H1 (cell line): ENCODE data around the gene HPN. TPM values are rescaled to one million over a fixed set of nuclear protein-coding genes. Genes with fewer than 3 reads are reported as not detected.

Source experiments
- TCF12 ChIP-seq: IDR thresholded peaks from 2 replicates; pipeline ENCODE4 v1.6.1; 2011; ENCODE audit warnings: low read depth, mild to moderate bottlenecking, low read length
- polyA plus RNA-seq, 7 experiments: library from polyadenylated mRNA; depleted of rRNA in 3 of 7; stranded (reverse) in 5 of 7; unstranded in 2 of 7; fragments of >200 nt in 5 of 7; fragments of 200-250 nt in 2 of 7; gene quantifications; 1 replicate in 5 of 7; 2 replicates in 1 of 7; 4 replicates in 1 of 7; pipeline versions ENCODE4 v1.2.1 to v1.2.3, GENCODE V29; 2011 to 2013; ENCODE audit warnings: missing spikeins in 2 of 7, mixed read lengths in 2 of 7
- total RNA-seq: library from RNA; stranded (reverse); fragmentation: NEBNext Ultra II Directional; extraction: Animal tissue kit (Norgen Biotek cat#: 25700); gene quantifications from 2 replicates; pipeline ENCODE4 v1.2.1, GENCODE V29; 2021

The HPN gene
- total and polyA plus RNA-seq, 2 of the 8 experiments (the other 6 are each of a cell fraction or from before 2014, with no cell fraction given), result 14.7 to 33.7 TPM

DNA sequence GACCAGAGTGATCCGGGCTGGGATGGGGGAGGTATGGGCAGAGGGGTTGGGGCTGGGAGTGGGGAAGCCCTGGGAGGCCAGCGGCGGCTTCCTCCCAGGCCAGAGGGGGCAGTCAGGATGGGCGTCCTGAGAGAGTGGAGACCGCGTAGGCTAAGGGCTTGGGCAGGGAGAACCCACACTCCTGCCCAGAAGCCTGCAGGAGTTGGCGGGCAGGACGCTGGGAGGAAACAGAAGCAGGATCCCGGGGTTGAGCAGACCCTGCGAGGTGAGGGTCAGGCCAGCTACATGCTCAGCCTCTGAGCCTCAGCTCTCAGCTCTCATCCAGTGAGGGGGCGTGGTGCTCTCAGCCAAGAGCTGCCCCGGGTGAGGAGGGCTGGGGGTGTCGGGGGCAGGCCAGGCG, 19.1 kb upstream of the HPN start (continued):
- TF ChIP-seq TCF12, result no peak
